ENCODE data around the gene USP33. TPM values are rescaled to one million over a fixed set of nuclear protein-coding genes. Genes with fewer than 3 reads are reported as not detected.

USP33 gene
- polyA plus RNA-seq, 1 of the 3 experiments (the other 2 are of a cell fraction) = 26.3 TPM

DNA sequence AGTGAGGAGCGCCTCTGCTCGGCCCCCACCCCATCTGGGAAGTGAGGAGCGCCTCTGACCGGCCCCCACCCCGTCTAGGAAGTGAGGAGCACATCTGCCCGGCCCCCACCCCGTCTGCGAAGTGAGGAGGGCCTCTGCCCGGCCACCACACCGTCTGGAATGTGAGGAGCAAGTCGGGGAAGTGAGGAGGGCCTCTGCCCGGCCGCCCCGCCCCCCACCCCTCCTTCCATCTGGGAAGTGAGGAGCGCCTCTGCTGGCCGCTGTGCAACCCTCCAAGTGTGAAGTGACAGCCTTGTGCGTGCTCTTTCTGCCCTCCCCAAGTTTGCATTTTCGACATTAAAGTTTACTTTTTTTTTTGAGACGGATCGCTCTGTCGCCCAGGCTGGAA is 72.1 kb downstream of the USP33 start:
- H3K4me1 ChIP-seq (ENCODE audit: control insufficient read depth in 1 of 2, insufficient read depth in 2 of 2, low read depth in 1 of 2, low read length in 1 of 2) = peaks cover 0 to 6% of the 10 kb centered on the region in 2 experiments; a peak in 3 of 4 replicates
- no peaks in the 10 kb centered on the region for H3K79me2 ChIP-seq (ENCODE audit: insufficient read depth)
- peaks cover 11% of the 10 kb centered on the region for H3F3A ChIP-seq (replicated peaks; ENCODE audit: insufficient read depth)
- CTCF ChIA-PET = interaction anchor here (1.0 kb wide), 1 partner anchor 25 kb away, joined by 3 read pairs; no protein-coding TSS in a partner anchor
- no peak overlapping the region for H3K4me3 ChIP-seq (ENCODE audit: low read depth in 2 of 2, low read length in 1 of 2)
- H2AFZ ChIP-seq (ENCODE audit: low read depth) = no peak overlapping the region
- no peaks in the 10 kb centered on the region for H3K9me2 ChIP-seq
- TF ChIP-seq GABPA (IDR thresholded peaks at IDR 0.05; ENCODE audit: low read depth) = no peak
- no peak for TF ChIP-seq TEAD4 (IDR thresholded peaks at IDR 0.05; ENCODE audit: borderline replicate concordance, insufficient read depth)
- TF ChIP-seq NFIC (IDR thresholded peaks at IDR 0.05; ENCODE audit: borderline replicate concordance) = no peak
- no peak for TF ChIP-seq YY1 (IDR thresholded peaks at IDR 0.05; ENCODE audit: low read depth)
- TF ChIP-seq ELF1 (IDR thresholded peaks at IDR 0.05) = no peak
- TF ChIP-seq, protein P1, sequence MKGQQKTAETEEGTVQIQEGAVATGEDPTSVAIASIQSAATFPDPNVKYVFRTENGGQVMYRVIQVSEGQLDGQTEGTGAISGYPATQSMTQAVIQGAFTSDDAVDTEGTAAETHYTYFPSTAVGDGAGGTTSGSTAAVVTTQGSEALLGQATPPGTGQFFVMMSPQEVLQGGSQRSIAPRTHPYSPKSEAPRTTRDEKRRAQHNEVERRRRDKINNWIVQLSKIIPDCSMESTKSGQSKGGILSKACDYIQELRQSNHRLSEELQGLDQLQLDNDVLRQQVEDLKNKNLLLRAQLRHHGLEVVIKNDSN (IDR thresholded peaks at IDR 0.05; ENCODE audit: borderline replicate concordance, low read depth) = no peak
- TF ChIP-seq, protein P2, sequence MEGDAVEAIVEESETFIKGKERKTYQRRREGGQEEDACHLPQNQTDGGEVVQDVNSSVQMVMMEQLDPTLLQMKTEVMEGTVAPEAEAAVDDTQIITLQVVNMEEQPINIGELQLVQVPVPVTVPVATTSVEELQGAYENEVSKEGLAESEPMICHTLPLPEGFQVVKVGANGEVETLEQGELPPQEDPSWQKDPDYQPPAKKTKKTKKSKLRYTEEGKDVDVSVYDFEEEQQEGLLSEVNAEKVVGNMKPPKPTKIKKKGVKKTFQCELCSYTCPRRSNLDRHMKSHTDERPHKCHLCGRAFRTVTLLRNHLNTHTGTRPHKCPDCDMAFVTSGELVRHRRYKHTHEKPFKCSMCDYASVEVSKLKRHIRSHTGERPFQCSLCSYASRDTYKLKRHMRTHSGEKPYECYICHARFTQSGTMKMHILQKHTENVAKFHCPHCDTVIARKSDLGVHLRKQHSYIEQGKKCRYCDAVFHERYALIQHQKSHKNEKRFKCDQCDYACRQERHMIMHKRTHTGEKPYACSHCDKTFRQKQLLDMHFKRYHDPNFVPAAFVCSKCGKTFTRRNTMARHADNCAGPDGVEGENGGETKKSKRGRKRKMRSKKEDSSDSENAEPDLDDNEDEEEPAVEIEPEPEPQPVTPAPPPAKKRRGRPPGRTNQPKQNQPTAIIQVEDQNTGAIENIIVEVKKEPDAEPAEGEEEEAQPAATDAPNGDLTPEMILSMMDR (IDR thresholded peaks at IDR 0.05) = no peak
- TF ChIP-seq EZH2phosphoT487 (IDR thresholded peaks at IDR 0.05; ENCODE audit: borderline replicate concordance, low read depth) = no peak
- TF ChIP-seq, protein P3, sequence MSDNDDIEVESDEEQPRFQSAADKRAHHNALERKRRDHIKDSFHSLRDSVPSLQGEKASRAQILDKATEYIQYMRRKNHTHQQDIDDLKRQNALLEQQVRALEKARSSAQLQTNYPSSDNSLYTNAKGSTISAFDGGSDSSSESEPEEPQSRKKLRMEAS (IDR thresholded peaks at IDR 0.05; ENCODE audit: low read depth) = no peak
- TF ChIP-seq CHD2 (IDR thresholded peaks at IDR 0.05; ENCODE audit: low read length, partially characterized antibody) = no peak
- no peak for TF ChIP-seq MXI1 (IDR thresholded peaks at IDR 0.05; ENCODE audit: low read depth, low read length)
- no peak for TF ChIP-seq SMC3 (IDR thresholded peaks at IDR 0.05; ENCODE audit: low read depth, low read length)
- no peak for TF ChIP-seq FOSL2 (IDR thresholded peaks at IDR 0.05; ENCODE audit: borderline replicate concordance, low read depth)
- TF ChIP-seq SIN3A (IDR thresholded peaks at IDR 0.05; ENCODE audit: borderline replicate concordance, low read depth, low read length) = no peak
- no peak for TF ChIP-seq GATA2 (CRISPR knock-in tag; IDR thresholded peaks at IDR 0.05)
- TF ChIP-seq RXRA (IDR thresholded peaks at IDR 0.05; ENCODE audit: borderline replicate concordance, low read depth) = no peak
- TF ChIP-seq, protein P4, sequence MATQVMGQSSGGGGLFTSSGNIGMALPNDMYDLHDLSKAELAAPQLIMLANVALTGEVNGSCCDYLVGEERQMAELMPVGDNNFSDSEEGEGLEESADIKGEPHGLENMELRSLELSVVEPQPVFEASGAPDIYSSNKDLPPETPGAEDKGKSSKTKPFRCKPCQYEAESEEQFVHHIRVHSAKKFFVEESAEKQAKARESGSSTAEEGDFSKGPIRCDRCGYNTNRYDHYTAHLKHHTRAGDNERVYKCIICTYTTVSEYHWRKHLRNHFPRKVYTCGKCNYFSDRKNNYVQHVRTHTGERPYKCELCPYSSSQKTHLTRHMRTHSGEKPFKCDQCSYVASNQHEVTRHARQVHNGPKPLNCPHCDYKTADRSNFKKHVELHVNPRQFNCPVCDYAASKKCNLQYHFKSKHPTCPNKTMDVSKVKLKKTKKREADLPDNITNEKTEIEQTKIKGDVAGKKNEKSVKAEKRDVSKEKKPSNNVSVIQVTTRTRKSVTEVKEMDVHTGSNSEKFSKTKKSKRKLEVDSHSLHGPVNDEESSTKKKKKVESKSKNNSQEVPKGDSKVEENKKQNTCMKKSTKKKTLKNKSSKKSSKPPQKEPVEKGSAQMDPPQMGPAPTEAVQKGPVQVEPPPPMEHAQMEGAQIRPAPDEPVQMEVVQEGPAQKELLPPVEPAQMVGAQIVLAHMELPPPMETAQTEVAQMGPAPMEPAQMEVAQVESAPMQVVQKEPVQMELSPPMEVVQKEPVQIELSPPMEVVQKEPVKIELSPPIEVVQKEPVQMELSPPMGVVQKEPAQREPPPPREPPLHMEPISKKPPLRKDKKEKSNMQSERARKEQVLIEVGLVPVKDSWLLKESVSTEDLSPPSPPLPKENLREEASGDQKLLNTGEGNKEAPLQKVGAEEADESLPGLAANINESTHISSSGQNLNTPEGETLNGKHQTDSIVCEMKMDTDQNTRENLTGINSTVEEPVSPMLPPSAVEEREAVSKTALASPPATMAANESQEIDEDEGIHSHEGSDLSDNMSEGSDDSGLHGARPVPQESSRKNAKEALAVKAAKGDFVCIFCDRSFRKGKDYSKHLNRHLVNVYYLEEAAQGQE (IDR thresholded peaks at IDR 0.05; ENCODE audit: low read depth, low read length) = no peak
- no peak for TF ChIP-seq RAD21 (IDR thresholded peaks at IDR 0.05; ENCODE audit: low read length)
- TF ChIP-seq, protein P5, sequence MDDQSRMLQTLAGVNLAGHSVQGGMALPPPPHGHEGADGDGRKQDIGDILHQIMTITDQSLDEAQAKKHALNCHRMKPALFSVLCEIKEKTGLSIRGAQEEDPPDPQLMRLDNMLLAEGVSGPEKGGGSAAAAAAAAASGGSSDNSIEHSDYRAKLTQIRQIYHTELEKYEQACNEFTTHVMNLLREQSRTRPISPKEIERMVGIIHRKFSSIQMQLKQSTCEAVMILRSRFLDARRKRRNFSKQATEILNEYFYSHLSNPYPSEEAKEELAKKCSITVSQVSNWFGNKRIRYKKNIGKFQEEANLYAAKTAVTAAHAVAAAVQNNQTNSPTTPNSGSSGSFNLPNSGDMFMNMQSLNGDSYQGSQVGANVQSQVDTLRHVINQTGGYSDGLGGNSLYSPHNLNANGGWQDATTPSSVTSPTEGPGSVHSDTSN (IDR thresholded peaks at IDR 0.05) = no peak
- WGBS (ENCODE audit: low lambda C conversion rate) = 84% methylated on average over 14 of the region's 21 CpGs
- no peak overlapping the region for H3K27ac ChIP-seq (ENCODE audit: low read depth in 2 of 2, low read length in 1 of 2)
- no peaks in the 10 kb centered on the region for H4K20me1 ChIP-seq (ENCODE audit: insufficient read depth)
- no peak overlapping the region for H3K9ac ChIP-seq
- no peak for DNase-seq
- no peaks in the 10 kb centered on the region for H3K27me3 ChIP-seq (ENCODE audit: insufficient read depth)
- H3K9me3 ChIP-seq = no peaks in the 10 kb centered on the region
- peaks cover 0 to 8% of the 10 kb centered on the region in 2 experiments for H3K36me3 ChIP-seq (replicated peaks in 1 of 2; ENCODE audit: control insufficient read depth in 1 of 2, insufficient read depth in 2 of 2, low read length in 1 of 2)
- no peak overlapping the region for H3K4me2 ChIP-seq
- POLR2A ChIA-PET = no interaction called here

All from SK-N-SH (cell line).